Measurements from ENCODE around the gene GNPDA2. TPM values are rescaled to one million over a fixed set of nuclear protein-coding genes. Genes with fewer than 3 reads are reported as not detected.

The GNPDA2 gene
- total and polyA plus RNA-seq, 2 of the 8 experiments (the other 6 are each of a cell fraction or from before 2014, with no cell fraction given), result 3.0 to 4.8 TPM

DNA sequence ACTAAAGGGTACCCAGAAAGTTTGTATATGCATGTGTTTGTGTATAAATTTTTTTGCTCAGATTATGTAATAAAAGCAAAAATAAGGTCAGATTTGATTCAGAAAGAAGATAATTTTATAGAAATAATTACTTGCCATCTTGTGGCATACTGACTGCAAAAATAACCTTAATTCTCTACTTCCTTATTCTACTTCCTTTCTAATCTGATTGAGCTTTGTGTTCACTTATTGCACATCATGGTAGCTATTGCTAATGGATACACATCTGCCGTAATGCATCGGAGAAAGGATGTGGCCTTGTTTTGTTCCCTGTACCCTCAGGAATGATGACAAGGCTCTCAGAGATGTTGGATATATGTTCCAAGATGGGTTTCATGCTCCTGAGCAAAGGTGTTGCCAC, 10.5 kb upstream of the GNPDA2 start (continued):
- TF ChIP-seq, protein P1, sequence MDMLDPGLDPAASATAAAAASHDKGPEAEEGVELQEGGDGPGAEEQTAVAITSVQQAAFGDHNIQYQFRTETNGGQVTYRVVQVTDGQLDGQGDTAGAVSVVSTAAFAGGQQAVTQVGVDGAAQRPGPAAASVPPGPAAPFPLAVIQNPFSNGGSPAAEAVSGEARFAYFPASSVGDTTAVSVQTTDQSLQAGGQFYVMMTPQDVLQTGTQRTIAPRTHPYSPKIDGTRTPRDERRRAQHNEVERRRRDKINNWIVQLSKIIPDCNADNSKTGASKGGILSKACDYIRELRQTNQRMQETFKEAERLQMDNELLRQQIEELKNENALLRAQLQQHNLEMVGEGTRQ (IDR thresholded peaks at IDR 0.05; ENCODE audit: low read length), result no peak
- TF ChIP-seq TAF7 (optimal IDR thresholded peaks at IDR 0.05; ENCODE audit: borderline replicate concordance, low read depth, low read length), result no peak
- TF ChIP-seq ASH2L (IDR thresholded peaks at IDR 0.05; ENCODE audit: low read length), result no peak
- no peak for TF ChIP-seq PHF8 (conservative IDR thresholded peaks at IDR 0.05; ENCODE audit: low read depth, low read length)
- no peak for TF ChIP-seq SRF (IDR thresholded peaks at IDR 0.05; ENCODE audit: low read depth, low read length)
- TF ChIP-seq, protein P2, sequence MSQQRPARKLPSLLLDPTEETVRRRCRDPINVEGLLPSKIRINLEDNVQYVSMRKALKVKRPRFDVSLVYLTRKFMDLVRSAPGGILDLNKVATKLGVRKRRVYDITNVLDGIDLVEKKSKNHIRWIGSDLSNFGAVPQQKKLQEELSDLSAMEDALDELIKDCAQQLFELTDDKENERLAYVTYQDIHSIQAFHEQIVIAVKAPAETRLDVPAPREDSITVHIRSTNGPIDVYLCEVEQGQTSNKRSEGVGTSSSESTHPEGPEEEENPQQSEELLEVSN (IDR thresholded peaks at IDR 0.05), result no peak
- no peak for TF ChIP-seq RXRA (IDR thresholded peaks at IDR 0.05; ENCODE audit: insufficient read depth, low read depth, low read length)
- TF ChIP-seq EGR1 (IDR thresholded peaks at IDR 0.05; ENCODE audit: borderline replicate concordance, low read depth, low read length), result no peak
